ENCODE data around the gene CNFN. TPM values are rescaled to one million over a fixed set of nuclear protein-coding genes. Genes with fewer than 3 reads are reported as not detected.

CNFN gene
- total RNA-seq, 4 donors from 2014 or later, result 5.0 TPM; not detected in 3

GRCh38 chr19:42422901-42423461 is 32.9 kb upstream of the CNFN start:
- Histone ChIP-seq H3K4me3 (peak overlapping the region; percentile 50 to 64 (median 57)), H3K27me3 (peaks cover 0 to 37% of the 10 kb centered on the region in 2 donors), H3K9me3 (no peaks in the 10 kb centered on the region), H3K27ac (peak overlapping the region in 3 of 4 donors; percentile 44 to 75 (median 71)), H3K4me1 (peaks cover 0 to 40% (median 11%) of the 10 kb centered on the region in 4 donors), H3K36me3 (no peaks in the 10 kb centered on the region)
- DNase-seq (ENCODE audit: low spot score in 2 of 2), result no peak
- WGBS, 2 donors, result 4 to 5% methylated on average over 25 to 36 of the region's 38 CpGs
- no peak for TF ChIP-seq POLR2A (IDR thresholded peaks at IDR 0.05)
- TF ChIP-seq, protein P1, sequence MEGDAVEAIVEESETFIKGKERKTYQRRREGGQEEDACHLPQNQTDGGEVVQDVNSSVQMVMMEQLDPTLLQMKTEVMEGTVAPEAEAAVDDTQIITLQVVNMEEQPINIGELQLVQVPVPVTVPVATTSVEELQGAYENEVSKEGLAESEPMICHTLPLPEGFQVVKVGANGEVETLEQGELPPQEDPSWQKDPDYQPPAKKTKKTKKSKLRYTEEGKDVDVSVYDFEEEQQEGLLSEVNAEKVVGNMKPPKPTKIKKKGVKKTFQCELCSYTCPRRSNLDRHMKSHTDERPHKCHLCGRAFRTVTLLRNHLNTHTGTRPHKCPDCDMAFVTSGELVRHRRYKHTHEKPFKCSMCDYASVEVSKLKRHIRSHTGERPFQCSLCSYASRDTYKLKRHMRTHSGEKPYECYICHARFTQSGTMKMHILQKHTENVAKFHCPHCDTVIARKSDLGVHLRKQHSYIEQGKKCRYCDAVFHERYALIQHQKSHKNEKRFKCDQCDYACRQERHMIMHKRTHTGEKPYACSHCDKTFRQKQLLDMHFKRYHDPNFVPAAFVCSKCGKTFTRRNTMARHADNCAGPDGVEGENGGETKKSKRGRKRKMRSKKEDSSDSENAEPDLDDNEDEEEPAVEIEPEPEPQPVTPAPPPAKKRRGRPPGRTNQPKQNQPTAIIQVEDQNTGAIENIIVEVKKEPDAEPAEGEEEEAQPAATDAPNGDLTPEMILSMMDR (IDR thresholded peaks at IDR 0.05), result no peak
- TF ChIP-seq EP300 (IDR thresholded peaks at IDR 0.05), result no peak

DNA sequence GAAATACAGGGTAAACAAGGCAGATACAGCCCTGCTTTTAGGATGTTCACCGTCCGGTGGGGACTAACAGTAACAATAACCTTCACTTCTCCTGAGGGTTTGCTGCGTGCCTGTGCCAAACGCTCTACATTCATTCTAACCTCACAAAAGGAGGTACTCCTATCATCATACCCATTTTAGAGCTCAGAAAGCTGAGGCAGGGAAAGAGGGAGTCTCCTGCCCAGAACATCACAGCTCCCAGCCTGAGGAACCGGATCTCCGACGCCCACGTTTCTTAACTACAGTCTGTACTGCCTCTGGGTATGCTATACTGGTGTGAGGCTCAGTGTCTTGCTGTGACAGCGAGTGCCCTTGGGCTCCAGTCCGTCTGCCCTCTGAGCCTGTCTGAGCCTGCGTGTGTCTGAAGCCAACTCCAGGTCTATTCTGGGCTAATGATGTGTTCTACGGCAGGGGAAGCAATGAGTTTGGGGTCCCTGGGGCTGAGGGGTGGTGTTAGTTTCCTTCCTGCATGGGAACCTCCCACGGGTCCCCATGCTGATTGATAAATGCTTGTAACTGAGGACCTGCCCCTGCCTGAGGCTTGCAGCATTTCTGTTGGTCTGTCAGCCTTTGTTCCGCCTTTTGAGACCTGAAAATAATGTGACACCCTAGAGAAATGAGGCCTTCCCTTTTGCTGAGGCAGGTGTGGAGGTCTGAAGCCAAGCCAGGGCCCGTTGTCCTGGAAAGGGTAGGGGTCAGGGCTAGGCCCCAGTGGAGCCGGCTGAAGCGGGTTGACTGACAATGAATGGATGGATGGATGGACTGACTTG is 32.2 kb upstream of the CNFN start:
- no peaks in the 10 kb centered on the region for H3K9me3 ChIP-seq
- H3K4me1 ChIP-seq, result peaks cover 0 to 40% (median 11%) of the 10 kb centered on the region in 4 donors
- no peak for DNase-seq (ENCODE audit: low spot score in 2 of 2)
- H3K36me3 ChIP-seq, result no peaks in the 10 kb centered on the region
- H3K27ac ChIP-seq, result peak overlapping the region in 2 of 4 donors; percentile 71 to 75
- 47 to 60% methylated on average over 16 to 17 of the region's 17 CpGs for WGBS, 2 donors
- peak overlapping the region; percentile 50 to 64 (median 57) for H3K4me3 ChIP-seq
- TF ChIP-seq, protein P1 (IDR thresholded peaks at IDR 0.05), result no peak
- TF ChIP-seq POLR2A (IDR thresholded peaks at IDR 0.05), result no peak
- TF ChIP-seq EP300 (IDR thresholded peaks at IDR 0.05), result no peak
- H3K27me3 ChIP-seq, result peaks cover 0 to 37% of the 10 kb centered on the region in 2 donors

DNA sequence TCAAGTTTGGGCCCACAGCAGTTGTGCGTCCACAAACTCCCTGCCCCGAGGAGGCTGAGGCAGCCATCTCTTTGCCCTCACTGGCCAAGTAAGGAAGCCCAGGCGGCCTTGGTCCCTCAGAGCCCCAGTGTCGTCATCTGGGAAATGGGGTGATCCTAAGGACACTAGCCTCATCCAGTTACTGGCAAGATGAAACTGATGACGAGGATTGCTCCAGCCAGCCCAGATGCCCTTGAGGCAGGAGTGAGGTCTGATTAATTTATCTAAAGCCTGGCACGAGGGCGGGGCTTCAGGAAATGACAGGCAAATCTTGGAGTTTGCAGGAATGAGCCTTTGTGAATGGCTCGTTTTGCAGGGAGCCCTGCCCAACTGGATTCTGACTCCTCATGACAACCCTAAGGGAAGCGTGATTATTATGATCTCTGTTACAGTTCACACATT is 31.5 kb upstream of the CNFN start:
- Histone ChIP-seq H3K9me3 (no peaks in the 10 kb centered on the region), H3K4me3 (no peak overlapping the region), H3K4me1 (peaks cover 0 to 40% (median 11%) of the 10 kb centered on the region in 4 donors), H3K27ac (peak overlapping the region in 1 of 4 donors; percentile 45), H3K27me3 (peaks cover 0 to 37% of the 10 kb centered on the region in 2 donors), H3K36me3 (no peaks in the 10 kb centered on the region)
- TF ChIP-seq, protein P1 (IDR thresholded peaks at IDR 0.05), result no peak
- TF ChIP-seq EP300 (IDR thresholded peaks at IDR 0.05), result peak in 1 of 2 donors; percentile 30
- whole genome bisulfite sequencing, 2 donors, result 75 to 87% methylated on average over 9 of the region's 9 CpGs
- no peak for DNase-seq (ENCODE audit: low spot score in 2 of 2)

GRCh38 chr19:42421101-42421500 is 31.0 kb upstream of the CNFN start:
- H3K36me3 ChIP-seq, result no peaks in the 10 kb centered on the region
- peaks cover 0 to 37% of the 10 kb centered on the region in 2 donors for H3K27me3 ChIP-seq
- WGBS, 2 donors, result 77 to 78% methylated on average over 4 of the region's 4 CpGs
- no peak overlapping the region for H3K4me3 ChIP-seq
- no peaks in the 10 kb centered on the region for H3K9me3 ChIP-seq
- no peak for DNase-seq (ENCODE audit: low spot score in 2 of 2)
- TF ChIP-seq POLR2A (IDR thresholded peaks at IDR 0.05) (no peak), EP300 (IDR thresholded peaks at IDR 0.05) (no peak)
- TF ChIP-seq, protein P1 (IDR thresholded peaks at IDR 0.05), result no peak
- H3K27ac ChIP-seq, result peak overlapping the region in 1 of 4 donors; percentile 45
- H3K4me1 ChIP-seq, result peaks cover 0 to 40% (median 11%) of the 10 kb centered on the region in 4 donors

- Histone ChIP-seq H3K27me3 (peaks cover 0 to 28% of the 10 kb centered on the region in 2 donors), H3K4me1 (peaks cover 0 to 40% (median 11%) of the 10 kb centered on the region in 4 donors), H3K4me3 (no peak overlapping the region), H3K36me3 (no peaks in the 10 kb centered on the region), H3K9me3 (no peaks in the 10 kb centered on the region), H3K27ac (no peak overlapping the region)
- TF ChIP-seq, protein P1 (IDR thresholded peaks at IDR 0.05), result peak; percentile 17 to 37 (median 27)
- no peak for TF ChIP-seq EP300 (IDR thresholded peaks at IDR 0.05)
- WGBS, 2 donors, result 36 to 39% methylated on average over 10 of the region's 10 CpGs
- no peak for DNase-seq (ENCODE audit: low spot score in 2 of 2)
These were observed 30.0 kb upstream of the CNFN start for GRCh38 chr19:42420055-42420544.
